HCT116 (cell line): ENCODE results near the gene NFKB1. TPM values are rescaled to one million over a fixed set of nuclear protein-coding genes. Genes with fewer than 3 reads are reported as not detected.

Source experiments
- ATAC-seq: fragments of 200-7000 bp; cut with Tn5 transposase; 2 replicates; pipeline ENCODE4 v1.9.1; 2020; ENCODE audit warnings: mild to moderate bottlenecking, moderate library complexity
- BruUV-seq: library from RNA; stranded (reverse); fragments of 400-500 nt; replicated peaks from 2 replicates; lab custom pipeline; 2021; lab: Mats Ljungman, UMichigan
- CTCF ChIA-PET: fragments of 300-600 bp; sonication (Branson Sonifier 250); formaldehyde crosslinking; loops from one replicate; lab custom pipeline; 2021; ENCODE audit warnings: antibody characterized with exemption; lab: Charles Lee
- POLR2A ChIA-PET: fragments of 300-600, 350-600 bp; sonication (Branson Sonifier 250); formaldehyde crosslinking; loops from one replicate; lab custom pipeline; 2021; ENCODE audit warnings: antibody characterized with exemption; lab: Charles Lee
- RAD21 ChIA-PET, 2 experiments: fragments of 300-600 bp; sonication (Branson Sonifier 250); formaldehyde crosslinking; loops; one replicate each; lab custom pipeline; 2023; ENCODE audit warnings: low total read pairs in 2 of 2; ENCODE audit not compliant: uncharacterized antibody in 2 of 2, unreplicated experiment in 2 of 2, low non-redundant PET in 1 of 2; lab: Charles Lee
- DNase-seq: peaks from one replicate; pipeline ENCODE4 v3.0.0-alpha.2; 2010; ENCODE audit warnings: low read depth, low spot score
- H2AFZ ChIP-seq: fragments of 200-600 bp; shearing (Covaris generic), sonication (generic); 2 replicates; pipeline ENCODE4 v1.6.1; 2017; ENCODE audit warnings: low read depth, mixed run types, mixed read lengths, antibody characterized with exemption, low read length; ENCODE audit not compliant: poor library complexity, severe bottlenecking
- H3K27ac ChIP-seq: 2 replicates; pipeline ENCODE4 v1.5.1; 2012; ENCODE audit warnings: low read depth, low read length
- H3K27me3 ChIP-seq: fragments of 200-600 bp; sonication (generic); 2 replicates; pipeline ENCODE4 v1.6.1; 2016; ENCODE audit warnings: mixed run types, low read length, mixed read lengths; ENCODE audit not compliant: insufficient read depth
- H3K36me3 ChIP-seq, 2 experiments: fragments of 200-500 bp in 1 of 2; fragments of 200-600 bp in 1 of 2; sonication (Bioruptor generic) in 1 of 2; sonication (generic) in 1 of 2; 2 replicates each; pipeline versions ENCODE4 v1.5.1 to v1.6.1; 2014 to 2016; ENCODE audit warnings: low read length in 2 of 2, inconsistent platforms in 1 of 2, mixed read lengths in 1 of 2, mixed run types in 1 of 2; ENCODE audit not compliant: insufficient read depth in 2 of 2, control insufficient read depth in 1 of 2
- H3K4me1 ChIP-seq, 2 experiments: fragments of 200-600 bp in 1 of 2; sonication (generic) in 1 of 2; 2 replicates each; pipeline versions ENCODE4 v1.5.1 to v1.6.1; 2012 to 2017; ENCODE audit warnings: low read length in 2 of 2, inconsistent platforms in 1 of 2, mild to moderate bottlenecking in 1 of 2, mixed read lengths in 1 of 2, mixed run types in 1 of 2, moderate library complexity in 1 of 2; ENCODE audit not compliant: insufficient read depth in 2 of 2, control insufficient read depth in 1 of 2
- H3K4me2 ChIP-seq: fragments of 200-600 bp; sonication (generic); 2 replicates; pipeline ENCODE4 v1.6.1; 2017; ENCODE audit warnings: mixed run types, low read length, mixed read lengths
- H3K4me3 ChIP-seq, 2 experiments: fragments of 200-600 bp in 1 of 2; sonication (generic) in 1 of 2; replicated peaks in 1 of 2; 2 replicates each; pipeline ENCODE4 v1.5.1; 2011 to 2016; ENCODE audit warnings: low read length in 2 of 2, control low read depth in 1 of 2, low read depth in 1 of 2, mild to moderate bottlenecking in 1 of 2, mixed read lengths in 1 of 2, mixed run types in 1 of 2
- H3K79me2 ChIP-seq: fragments of 200-600 bp; sonication (generic); 2 replicates; pipeline ENCODE4 v1.6.1; 2017; ENCODE audit warnings: mild to moderate bottlenecking, mixed run types, low read length, moderate library complexity, mixed read lengths; ENCODE audit not compliant: insufficient read depth
- H3K9ac ChIP-seq: fragments of 200-600 bp; sonication (generic); 2 replicates; pipeline ENCODE4 v1.6.1; 2016; ENCODE audit warnings: low read length, mixed read lengths
- H3K9me2 ChIP-seq: fragments of 200-600 bp; sonication (generic), shearing (Covaris generic); 2 replicates; pipeline ENCODE4 v1.6.1; 2017; ENCODE audit warnings: mixed run types, mild to moderate bottlenecking, moderate library complexity; ENCODE audit not compliant: insufficient read depth
- H3K9me3 ChIP-seq, 2 experiments: fragments of 200-500 bp in 1 of 2; fragments of 200-600 bp in 1 of 2; sonication (Bioruptor generic) in 1 of 2; sonication (generic) in 1 of 2; 2 replicates each; pipeline ENCODE4 v1.6.1; 2014 to 2017; ENCODE audit warnings: low read length in 2 of 2, mixed read lengths in 2 of 2, inconsistent platforms in 1 of 2, low read depth in 1 of 2, mild to moderate bottlenecking in 1 of 2, mixed run types in 1 of 2, moderate library complexity in 1 of 2; ENCODE audit not compliant: control insufficient read depth in 1 of 2, insufficient read depth in 1 of 2
- H4K20me1 ChIP-seq: fragments of 200-600 bp; sonication (generic), shearing (Covaris generic); 2 replicates; pipeline ENCODE4 v1.6.1; 2017; ENCODE audit warnings: mixed run types, mild to moderate bottlenecking, moderate library complexity; ENCODE audit not compliant: insufficient read depth
- EGR1 ChIP-seq: IDR thresholded peaks from 2 replicates; pipeline ENCODE4 v1.6.1; 2012; ENCODE audit warnings: low read depth
- ELF1 ChIP-seq: IDR thresholded peaks from 2 replicates; pipeline ENCODE4 v1.6.1; 2012; ENCODE audit warnings: low read depth, borderline replicate concordance
- EZH2 ChIP-seq: fragments of 200-600 bp; sonication (generic); IDR thresholded peaks from 2 replicates; pipeline ENCODE4 v1.6.1; 2017; ENCODE audit warnings: antibody characterized with exemption, mixed run types
- EZH2phosphoT487 ChIP-seq: fragments of 200-600 bp; IDR thresholded peaks from 2 replicates; pipeline ENCODE4 v1.6.1; 2018; ENCODE audit warnings: antibody characterized with exemption, borderline replicate concordance
- FOSL1 ChIP-seq: IDR thresholded peaks from 2 replicates; pipeline ENCODE4 v1.6.1; 2012; ENCODE audit warnings: low read depth
- RAD21 ChIP-seq: IDR thresholded peaks from 2 replicates; pipeline ENCODE4 v1.6.1; 2012; ENCODE audit warnings: low read depth, mild to moderate bottlenecking
- SRF ChIP-seq: IDR thresholded peaks from 2 replicates; pipeline ENCODE4 v1.6.1; 2012; ENCODE audit warnings: low read depth
- ZFX ChIP-seq: fragments of 450-650 bp; IDR thresholded peaks from 2 replicates; pipeline ENCODE4 v1.6.1; 2017
- intact Hi-C: fragments of 100-400 bp; cut with micrococcal nuclease; formaldehyde crosslinking; loops from 2 replicates; pipeline ENCODE4 v1.10.0; 2022
- total RNA-seq: library from RNA; stranded (reverse); gene quantifications from one replicate; pipeline ENCODE4 v1.2.1, GENCODE V29; 2021; ENCODE audit not compliant: unreplicated experiment
- TF ChIP-seq, protein P1 (sequence below): IDR thresholded peaks from 2 replicates; pipeline ENCODE4 v1.6.1; 2012; ENCODE audit warnings: low read depth

NFKB1 gene
- total RNA-seq, 1 experiment from 2014 or later: 29.4 TPM

DNA sequence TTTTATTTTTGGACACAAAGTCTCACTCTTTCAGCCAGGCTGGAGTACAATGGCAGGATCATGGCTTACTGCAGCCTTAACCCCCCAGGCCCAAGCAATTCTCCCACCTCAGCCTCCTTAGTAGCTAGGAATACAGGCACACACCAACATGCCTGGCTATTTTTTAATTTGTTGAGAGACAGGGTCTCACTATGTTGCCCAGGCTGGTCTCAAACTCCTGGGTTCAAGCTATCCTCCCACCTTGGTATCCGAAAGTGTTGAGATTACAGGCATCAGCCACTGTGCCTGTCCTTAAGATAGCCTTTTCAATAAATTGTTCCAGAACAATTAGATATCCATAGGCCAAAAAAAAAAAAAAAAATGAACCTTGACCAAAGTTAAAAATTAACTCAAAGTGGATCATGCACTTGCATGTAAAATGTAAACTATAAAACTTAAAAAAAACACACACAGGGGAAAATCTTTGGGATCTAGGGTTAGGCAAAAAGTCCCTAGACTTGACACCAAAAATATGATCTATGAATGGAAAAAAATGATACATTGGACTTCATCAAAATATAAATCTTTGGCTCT, 28.6 kb upstream of the NFKB1 start:
- ATAC-seq (no peak), DNase-seq (no peak)
- H3K4me3 ChIP-seq: no peak overlapping the region
- CTCF ChIA-PET: no interaction called here
- no peak overlapping the region for H3K9ac ChIP-seq
- H3K36me3 ChIP-seq: no peaks in the 10 kb centered on the region
- no peaks in the 10 kb centered on the region for H3K9me2 ChIP-seq
- no peaks in the 10 kb centered on the region for H3K9me3 ChIP-seq
- no peaks in the 10 kb centered on the region for H4K20me1 ChIP-seq
- BruUV-seq: no TSS peak
- no peak overlapping the region for H2AFZ ChIP-seq
- no peak overlapping the region for H3K27ac ChIP-seq
- no peaks in the 10 kb centered on the region for H3K4me1 ChIP-seq
- TF ChIP-seq RAD21 (no peak), SRF (no peak)
- TF ChIP-seq, protein P1, sequence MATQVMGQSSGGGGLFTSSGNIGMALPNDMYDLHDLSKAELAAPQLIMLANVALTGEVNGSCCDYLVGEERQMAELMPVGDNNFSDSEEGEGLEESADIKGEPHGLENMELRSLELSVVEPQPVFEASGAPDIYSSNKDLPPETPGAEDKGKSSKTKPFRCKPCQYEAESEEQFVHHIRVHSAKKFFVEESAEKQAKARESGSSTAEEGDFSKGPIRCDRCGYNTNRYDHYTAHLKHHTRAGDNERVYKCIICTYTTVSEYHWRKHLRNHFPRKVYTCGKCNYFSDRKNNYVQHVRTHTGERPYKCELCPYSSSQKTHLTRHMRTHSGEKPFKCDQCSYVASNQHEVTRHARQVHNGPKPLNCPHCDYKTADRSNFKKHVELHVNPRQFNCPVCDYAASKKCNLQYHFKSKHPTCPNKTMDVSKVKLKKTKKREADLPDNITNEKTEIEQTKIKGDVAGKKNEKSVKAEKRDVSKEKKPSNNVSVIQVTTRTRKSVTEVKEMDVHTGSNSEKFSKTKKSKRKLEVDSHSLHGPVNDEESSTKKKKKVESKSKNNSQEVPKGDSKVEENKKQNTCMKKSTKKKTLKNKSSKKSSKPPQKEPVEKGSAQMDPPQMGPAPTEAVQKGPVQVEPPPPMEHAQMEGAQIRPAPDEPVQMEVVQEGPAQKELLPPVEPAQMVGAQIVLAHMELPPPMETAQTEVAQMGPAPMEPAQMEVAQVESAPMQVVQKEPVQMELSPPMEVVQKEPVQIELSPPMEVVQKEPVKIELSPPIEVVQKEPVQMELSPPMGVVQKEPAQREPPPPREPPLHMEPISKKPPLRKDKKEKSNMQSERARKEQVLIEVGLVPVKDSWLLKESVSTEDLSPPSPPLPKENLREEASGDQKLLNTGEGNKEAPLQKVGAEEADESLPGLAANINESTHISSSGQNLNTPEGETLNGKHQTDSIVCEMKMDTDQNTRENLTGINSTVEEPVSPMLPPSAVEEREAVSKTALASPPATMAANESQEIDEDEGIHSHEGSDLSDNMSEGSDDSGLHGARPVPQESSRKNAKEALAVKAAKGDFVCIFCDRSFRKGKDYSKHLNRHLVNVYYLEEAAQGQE: no peak
- RAD21 ChIA-PET: no interaction called here
- H3K79me2 ChIP-seq: no peaks in the 10 kb centered on the region
- intact Hi-C loops: no loop called here
- POLR2A ChIA-PET: no interaction called here
- H3K27me3 ChIP-seq: no peaks in the 10 kb centered on the region
- no peak overlapping the region for H3K4me2 ChIP-seq

DNA sequence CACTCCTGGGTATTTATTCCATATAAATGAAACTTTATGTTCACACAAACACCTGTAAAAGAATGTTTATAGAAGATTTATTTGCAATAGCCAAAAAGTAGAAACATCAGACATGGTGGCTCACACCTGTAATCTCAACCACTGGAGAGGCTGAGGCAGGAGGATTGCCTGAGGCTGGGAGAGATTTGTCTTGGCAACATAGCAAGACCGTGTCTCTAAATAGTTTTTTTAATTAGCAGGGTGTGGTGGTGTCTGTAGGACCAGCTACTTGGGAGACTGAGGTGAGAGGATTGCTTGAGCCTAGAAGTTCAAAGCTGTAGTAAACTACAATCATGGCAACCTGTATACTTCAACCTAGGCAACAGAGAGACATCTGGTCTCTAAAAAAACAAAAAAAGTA, 27.7 kb upstream of the NFKB1 start:
- Histone ChIP-seq H3K4me2 (no peak overlapping the region), H2AFZ (no peak overlapping the region)
- intact Hi-C loops: no loop called here

More for the DNA sequence above, 27.7 kb upstream of the NFKB1 start:
- Histone ChIP-seq H3K36me3 (no peaks in the 10 kb centered on the region), H3K4me1 (no peaks in the 10 kb centered on the region), H3K9me3 (no peaks in the 10 kb centered on the region), H3K9me2 (no peaks in the 10 kb centered on the region), H3K27me3 (no peaks in the 10 kb centered on the region), H3K4me3 (no peak overlapping the region), H3K27ac (no peak overlapping the region), H3K79me2 (no peaks in the 10 kb centered on the region), H4K20me1 (no peaks in the 10 kb centered on the region), H3K9ac (no peak overlapping the region)
- ATAC-seq: no peak
- no peak for DNase-seq
- ChIA-PET RAD21 (no interaction called here), CTCF (no interaction called here), POLR2A (no interaction called here)
- no TSS peak for BruUV-seq
- TF ChIP-seq EGR1: no peak
- no peak for TF ChIP-seq EZH2phosphoT487
- TF ChIP-seq ELF1: no peak
- TF ChIP-seq FOSL1: no peak
- no peak for TF ChIP-seq ZFX
- TF ChIP-seq EZH2: no peak
